ENCODE measurements around the gene IFNA4.
"Not testable (repeated sequence)": the region's sequence is repeated elsewhere in the genome, so short reads cannot be mapped to it uniquely, and the experiment has no call there.

DNA sequence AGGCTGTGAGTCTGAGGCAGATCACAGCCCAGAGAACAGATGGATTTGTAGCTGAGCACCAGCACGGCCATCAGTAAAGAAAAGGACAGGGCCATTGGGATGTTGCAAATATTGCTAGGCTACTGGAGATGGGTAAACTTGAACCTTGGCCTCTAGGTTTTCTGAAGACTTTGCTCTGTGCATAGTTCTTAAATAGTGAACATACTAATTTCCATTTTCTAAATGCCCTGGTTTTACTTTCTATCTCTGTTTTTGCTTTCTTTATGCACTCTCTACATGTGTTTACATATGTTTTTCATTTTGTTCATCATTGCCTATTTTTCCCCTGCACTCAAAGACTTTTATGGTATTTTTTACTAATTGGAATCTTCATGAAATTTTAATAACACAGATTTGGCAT is 29.8 kb upstream of the IFNA4 start, which contains the start of gene IFNA16:
- TF ChIP-seq, protein P1, sequence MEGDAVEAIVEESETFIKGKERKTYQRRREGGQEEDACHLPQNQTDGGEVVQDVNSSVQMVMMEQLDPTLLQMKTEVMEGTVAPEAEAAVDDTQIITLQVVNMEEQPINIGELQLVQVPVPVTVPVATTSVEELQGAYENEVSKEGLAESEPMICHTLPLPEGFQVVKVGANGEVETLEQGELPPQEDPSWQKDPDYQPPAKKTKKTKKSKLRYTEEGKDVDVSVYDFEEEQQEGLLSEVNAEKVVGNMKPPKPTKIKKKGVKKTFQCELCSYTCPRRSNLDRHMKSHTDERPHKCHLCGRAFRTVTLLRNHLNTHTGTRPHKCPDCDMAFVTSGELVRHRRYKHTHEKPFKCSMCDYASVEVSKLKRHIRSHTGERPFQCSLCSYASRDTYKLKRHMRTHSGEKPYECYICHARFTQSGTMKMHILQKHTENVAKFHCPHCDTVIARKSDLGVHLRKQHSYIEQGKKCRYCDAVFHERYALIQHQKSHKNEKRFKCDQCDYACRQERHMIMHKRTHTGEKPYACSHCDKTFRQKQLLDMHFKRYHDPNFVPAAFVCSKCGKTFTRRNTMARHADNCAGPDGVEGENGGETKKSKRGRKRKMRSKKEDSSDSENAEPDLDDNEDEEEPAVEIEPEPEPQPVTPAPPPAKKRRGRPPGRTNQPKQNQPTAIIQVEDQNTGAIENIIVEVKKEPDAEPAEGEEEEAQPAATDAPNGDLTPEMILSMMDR (IDR thresholded peaks at IDR 0.05; ENCODE audit: low read depth, low read length, poor library complexity, severe bottlenecking), result not testable (repeated sequence)
- not testable (repeated sequence) for TF ChIP-seq EZH2phosphoT487 (IDR thresholded peaks at IDR 0.05; ENCODE audit: borderline replicate concordance, low read length)
